HG03175 (cell line): ENCODE measurements around the gene DDX60.
"Not testable (repeated sequence)": the region's sequence is repeated elsewhere in the genome, so short reads cannot be mapped to it uniquely, and the experiment has no call there.

Experiments
- ATAC-seq: cut with Tn5 transposase; IDR thresholded peaks from one replicate; pipeline ENCODE4 v1.9.1; 2021; ENCODE audit warnings: mild to moderate bottlenecking, moderate library complexity; ENCODE audit not compliant: unreplicated experiment

DDX60 gene

DNA sequence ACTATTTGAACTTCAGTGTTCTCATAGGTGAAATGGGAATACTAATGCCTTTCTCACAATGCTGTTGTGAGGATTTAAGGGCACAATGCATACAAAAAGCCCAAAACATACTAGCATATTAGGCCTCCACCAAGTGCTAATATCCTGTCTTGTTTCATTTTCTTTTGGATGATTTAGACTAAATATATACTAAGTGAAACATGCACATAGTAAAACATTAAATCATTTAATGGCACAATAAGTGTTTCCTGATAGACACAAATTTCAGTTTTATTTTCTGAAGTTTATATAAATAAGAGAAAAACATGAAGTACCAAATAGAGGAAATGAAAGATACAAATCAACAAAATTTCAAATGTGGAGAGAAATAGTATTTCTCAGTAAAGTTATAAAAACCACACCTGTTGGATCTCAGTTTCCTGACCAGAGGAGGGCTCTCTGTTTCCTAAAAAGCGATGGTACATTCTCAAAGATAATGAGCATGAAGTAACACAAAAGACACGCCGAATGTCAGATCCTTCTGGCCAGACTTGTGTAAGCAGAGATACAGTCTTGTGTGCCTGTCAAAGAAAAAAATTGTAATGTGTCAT is 25.1 kb downstream of the DDX60 start:
- peak; percentile 74 for ATAC-seq

DNA sequence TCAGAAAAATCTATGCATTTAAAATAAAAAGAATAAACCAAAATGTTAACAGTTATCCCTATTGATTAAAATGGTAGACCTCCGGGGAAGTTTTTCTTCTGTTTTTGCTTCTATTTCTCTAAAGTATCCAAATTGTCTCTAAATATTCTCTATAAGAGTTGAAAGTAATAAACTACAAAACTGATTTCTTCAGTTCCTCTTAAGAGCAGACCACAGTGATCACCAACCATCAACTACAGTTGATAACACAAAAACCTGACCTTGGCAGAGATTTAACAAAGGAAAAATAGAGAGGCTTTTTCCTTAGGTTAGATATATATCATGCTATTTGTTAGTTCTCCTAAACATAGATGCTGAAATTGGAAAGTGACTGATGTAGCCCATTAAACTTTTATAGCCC is 27.3 kb downstream of the DDX60 start:
- ATAC-seq = no peak

DNA sequence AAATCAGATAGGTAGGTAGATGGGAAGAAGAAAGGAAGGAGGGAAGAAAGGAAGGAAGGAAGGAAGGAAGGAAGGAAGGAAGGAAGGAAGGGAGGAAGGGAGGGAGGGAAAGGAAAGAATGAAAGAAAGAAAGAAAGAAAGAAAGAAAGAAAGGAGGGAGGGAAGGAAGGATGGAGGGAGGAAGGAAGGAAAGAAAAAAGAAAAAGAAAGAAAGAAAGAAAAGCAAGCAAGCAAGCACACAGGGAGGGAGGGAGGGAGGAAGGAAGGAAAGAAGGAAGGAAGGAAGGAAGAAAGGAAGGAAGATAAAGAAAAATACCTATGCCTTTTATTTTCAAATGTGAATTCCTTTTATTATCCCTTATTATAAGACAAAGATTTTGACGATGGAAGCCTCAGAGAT is 32.7 kb downstream of the DDX60 start:
- not testable (repeated sequence) for ATAC-seq

DNA sequence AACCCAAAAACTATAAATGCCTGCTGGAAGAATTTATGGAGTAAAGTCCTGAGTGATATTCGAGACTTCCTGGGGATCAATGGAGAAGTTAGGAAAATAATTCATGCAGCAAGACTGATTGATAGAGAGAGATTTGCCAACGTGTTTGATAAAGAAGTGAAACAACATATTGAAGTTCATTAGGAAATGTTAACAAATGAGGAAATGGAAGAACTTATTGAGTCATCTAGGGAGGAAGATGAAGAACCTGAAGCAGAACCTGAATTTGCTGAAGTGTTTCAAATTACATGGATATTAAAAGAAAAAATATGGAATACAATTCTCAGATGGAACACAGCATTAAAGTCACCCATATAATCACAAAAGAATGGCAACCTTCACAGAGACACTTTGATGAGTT is 39.0 kb downstream of the DDX60 start:
- ATAC-seq = no peak

DNA sequence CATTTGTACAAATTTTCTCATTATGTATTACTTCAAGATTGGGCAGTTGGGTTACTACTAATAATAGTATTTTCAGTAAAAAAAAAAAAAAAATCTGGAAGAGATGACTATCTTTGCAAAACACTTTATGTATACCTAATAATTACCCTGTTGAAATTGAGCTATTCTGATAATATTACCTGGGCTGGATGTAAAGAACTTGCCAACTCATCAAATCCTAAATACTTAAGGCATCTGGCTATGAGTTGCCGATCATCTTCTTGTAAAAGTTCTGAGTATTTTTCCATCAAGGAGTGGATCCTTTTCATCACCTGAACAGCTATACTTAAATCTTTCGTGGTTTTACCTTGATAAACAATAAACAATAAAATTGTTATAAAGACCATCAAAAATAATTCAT is 42.7 kb downstream of the DDX60 start:
- ATAC-seq = no peak

DNA sequence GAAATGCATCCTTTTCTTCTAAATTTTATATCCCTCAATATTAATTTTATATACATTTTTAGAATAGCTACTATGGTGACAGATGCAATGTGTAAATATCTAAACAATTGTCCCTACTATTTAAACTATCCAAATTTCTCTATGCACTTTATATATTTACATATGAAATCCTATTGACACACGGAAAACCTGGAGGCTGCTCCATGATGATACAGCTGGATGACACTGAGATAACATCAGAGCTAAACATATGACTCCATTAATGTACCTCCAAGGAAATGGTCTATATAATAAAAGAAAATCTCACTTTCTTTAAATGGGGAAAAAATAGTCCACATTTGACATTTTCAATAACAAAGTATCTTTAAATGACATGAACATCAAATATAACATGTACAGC is 43.7 kb downstream of the DDX60 start:
- no peak for ATAC-seq

DNA sequence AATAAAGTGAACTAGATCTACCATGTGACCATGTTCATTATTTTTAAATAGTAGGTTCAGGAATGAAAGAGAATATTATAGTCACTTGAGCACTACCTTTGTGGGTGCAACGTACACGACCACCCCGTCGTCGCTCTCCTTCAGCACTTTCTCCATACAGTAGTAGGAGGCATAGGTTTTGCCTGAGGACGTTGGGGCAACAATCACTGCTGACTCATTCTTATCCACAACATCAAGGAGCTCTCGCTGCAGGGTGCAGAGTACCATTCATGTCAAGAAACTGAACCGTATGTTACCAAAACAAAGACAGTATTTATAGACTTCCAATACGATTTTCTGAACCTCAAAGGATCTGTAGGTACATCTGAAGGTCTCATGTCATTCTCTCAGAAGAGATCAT is 44.7 kb downstream of the DDX60 start:
- ATAC-seq = no peak

DNA sequence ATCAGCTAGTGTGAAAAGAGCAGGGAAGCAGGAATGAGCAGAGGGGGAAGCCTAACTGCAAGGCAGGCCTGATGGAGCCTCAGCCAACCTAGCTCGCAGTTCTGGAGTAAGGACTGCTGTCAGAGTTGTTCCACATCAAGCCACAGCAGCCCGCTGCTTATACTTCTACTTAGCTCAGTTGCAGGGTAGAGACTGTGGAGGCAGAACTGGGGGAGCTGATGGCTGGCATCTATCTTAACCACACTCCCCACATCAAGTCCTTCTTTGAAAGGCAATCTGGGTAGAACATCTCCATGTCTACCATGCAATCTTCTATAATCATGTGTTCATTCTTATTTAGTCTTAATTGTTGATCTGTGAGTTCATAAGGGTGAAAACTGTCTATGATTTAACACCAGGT is 46.1 kb downstream of the DDX60 start:
- no peak for ATAC-seq

DNA sequence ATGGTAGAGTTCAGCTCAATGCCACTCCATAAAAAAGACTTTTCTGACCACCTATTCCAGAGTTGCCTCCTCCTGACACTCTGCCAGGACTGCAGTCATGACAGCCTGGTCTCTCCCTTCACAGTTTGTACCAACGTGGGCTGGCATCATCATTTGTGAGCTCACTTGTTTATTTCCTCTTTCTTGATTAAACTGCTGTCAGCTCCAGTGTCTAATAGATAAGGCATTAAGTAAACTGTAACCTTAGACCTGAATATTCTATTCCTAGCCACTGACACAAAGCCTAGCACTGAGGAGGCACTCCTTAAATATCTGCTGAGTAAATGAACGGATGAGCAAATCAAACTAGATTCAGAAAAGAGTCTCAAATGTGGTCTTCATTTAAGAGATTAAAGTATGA is 48.7 kb downstream of the DDX60 start:
- ATAC-seq = no peak

DNA sequence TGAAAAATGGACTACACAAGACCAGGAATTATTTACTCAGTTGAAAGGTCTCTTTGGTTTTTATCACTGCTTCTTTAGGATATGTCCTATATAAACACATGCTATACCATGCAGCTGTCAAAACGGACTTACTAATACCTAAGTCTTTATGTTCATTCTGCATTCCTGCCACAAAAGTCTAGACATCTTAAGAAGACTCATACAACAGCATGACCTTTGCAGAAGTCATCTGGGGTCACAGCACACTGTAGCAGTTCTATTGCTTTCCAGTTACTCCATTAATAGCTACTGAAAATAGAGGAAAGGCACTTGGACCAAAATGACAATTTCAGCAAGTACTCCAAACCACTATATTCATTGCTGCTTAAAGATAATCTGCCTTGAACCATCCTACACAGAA is 53.2 kb downstream of the DDX60 start:
- no peak for ATAC-seq

DNA sequence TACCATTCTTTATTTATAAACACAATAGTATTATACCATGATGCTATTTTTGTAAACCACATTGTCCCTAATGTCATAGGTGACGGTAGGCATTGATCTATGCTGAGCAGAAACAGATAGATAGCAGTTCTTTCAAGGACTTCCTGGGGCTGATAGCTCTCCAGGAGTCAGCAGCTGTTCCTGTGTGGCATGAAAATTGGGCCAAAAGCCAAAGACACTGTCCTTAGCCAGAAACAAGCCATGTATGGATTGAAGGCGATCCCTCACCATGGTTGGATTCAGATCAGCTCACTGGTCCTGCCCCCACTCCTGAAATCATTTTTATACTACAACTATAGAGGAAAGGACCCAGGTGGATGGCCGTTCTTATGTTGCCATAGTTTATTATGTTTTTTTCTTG is 53.6 kb downstream of the DDX60 start:
- no peak for ATAC-seq

DNA sequence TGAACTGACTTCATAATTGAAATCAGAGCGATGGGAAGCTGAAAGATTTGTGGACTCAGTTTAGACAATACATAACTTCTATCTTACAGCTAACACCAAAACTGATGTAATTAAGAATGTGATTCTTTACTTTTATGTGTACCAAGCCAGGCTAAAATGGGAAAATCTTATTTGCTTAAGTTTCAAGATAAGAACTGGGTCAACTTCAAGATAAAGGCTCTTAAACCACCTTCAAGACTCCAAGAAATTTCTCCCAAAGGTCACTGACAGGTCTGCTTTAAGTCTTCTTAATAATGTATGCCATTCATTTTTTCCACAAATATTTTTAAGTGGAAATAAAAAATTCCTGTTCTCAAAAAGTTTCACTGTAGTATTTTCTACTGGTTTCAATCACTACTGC is 55.5 kb downstream of the DDX60 start:
- ATAC-seq = no peak

DNA sequence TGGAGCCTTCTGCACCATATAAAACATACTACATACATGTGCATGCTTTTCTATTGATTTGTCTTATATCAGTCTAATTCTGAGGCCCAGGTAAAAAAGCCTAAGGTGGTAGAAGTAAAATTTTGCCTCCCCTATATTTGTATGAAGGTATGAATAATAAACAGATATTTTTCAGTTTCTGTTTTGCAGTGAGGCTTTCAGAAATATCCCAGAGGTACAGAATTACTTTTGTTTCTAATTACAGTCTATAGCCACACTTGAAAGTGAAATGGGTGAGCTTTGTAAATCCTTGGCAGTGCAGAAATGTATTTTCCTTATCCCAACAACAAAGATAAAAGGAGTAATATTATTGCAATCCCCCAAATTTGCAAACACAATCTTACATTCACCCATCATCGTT is 59.5 kb downstream of the DDX60 start:
- no peak for ATAC-seq

DNA sequence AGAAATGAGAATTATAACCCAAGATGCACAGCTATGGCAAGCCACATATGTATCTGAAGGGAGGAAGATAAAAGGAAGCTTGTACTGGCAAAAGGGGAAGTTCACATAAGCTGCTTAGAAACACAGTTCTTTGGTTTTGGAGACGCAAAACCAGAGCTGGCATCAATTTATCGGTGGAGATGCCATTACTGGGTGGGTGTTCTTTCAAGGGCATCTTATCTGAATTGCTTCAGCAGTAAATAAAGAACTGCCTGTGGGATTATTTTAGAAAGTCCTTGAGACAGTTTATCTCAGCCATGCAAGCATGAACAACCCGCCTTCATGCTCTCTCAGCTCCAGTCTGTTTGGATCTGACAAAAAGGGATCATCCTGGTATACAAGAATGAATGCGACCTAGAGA is 60.8 kb downstream of the DDX60 start:
- no peak for ATAC-seq

DNA sequence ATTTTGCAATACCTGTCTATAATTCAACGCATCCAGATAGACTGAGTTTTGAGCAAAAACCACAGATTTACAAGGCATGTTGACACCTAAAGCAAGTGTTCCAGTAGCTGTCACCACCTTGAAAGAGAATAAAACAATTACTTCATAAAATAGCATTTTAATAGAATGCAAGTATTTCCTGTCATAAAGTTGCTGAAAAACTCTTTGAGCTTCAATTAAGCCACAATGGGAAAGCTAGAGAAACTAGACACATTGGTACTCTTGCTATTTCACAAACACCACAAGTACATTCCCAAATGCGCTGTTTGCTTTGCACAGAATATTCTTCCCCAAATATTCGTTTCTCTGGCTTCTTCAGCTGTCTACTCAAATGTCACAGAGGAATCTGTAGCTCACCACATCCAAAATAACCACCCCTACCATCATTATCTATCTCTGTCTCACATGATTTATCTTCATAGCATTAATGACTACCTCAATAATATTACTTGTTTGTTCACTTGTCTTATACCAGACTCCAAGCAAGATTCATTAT is 70.3 kb downstream of the DDX60 start:
- ATAC-seq = no peak

DNA sequence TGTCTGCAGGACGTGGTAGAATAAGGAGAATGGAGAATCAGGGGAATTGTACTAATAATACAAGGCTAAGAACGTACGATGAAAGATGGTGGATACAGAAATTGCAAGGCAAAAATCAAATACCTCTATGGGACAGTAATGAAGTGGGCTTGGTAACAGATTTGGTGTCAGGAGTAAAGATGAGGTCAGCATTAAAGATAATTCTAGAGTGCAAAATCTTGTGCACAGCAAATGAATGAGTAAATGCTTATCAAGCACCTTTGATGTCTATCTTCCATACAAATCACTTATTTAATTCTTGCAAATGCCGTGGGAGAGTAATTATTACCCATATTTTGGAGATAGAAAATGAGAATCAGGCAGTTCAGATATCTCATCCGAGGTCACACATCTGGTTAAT is 70.9 kb downstream of the DDX60 start:
- no peak for ATAC-seq

DNA sequence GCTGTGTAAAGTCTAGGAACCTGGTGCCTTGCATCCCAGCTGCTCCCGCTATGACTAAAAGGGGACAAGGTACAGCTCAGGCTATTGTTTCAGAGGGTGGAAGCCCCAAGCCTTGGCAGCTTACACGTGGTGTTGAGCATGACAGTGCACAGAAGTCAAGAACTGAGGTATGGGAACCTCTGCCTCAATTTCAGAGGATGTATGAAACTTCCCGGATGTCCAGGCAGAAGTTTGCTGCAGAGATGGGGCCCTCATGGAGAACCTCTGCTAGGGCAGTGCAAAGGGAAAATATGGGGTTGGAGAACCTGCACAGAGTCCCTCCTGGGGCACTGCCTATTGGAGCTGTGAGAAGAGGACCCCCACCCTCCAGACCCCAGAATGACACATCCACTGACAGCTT is 76.6 kb downstream of the DDX60 start:
- ATAC-seq = no peak

DNA sequence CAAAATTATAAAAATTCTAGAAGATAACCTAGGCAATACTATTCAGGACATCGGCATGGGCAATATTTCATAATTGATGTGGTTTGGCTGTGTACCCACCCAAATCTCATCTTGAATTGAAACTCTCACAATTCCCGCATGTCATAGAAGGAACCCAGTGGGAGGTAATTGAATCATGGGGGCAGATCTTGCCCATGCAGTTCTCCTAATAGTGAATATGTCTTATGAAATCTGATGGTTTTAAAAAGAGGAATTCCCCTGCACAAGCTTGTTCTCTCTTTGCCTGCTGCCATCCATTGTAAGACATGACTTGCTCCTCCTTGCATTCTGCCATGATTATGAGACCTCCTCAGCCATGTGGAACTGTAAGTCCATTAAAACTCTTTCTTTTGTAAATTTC is 77.7 kb downstream of the DDX60 start:
- no peak for ATAC-seq

DNA sequence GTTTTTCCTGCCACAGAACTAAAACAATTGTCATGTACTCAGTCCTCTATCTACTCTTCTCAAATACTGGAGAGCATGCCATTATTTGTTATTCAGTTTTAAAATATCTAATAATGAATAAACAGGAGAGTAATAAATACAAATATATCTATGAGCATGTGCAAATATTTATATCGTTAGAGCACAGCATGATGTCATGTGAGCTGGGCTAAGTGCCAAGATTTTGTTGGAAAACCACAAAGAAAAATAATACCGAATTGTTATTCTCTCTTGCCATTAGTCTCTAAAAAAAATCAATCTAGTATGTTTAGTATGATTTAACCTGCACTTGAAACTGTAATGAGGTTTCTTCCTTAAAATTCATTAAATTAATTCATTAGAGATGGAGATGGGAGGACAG is 97.3 kb downstream of the DDX60 start:
- no peak for ATAC-seq

DNA sequence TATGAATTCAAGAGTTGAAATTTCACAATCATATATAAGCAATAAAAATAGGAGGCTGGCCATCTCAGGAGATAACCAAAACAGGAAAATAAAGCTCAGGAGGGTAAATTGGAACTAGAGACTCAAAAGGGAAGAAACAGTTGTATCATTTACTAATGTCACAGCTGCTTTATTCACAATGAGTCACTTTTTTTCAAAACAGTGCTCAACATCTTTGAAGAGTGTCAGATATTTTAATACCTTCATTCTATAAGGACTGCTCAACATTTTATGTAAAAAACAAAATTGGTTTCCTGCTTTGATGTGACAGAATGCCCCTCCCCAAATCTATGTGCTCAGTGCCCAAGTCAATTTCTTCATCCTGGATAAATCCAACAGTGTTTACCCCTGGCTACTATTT is 97.7 kb downstream of the DDX60 start:
- no peak for ATAC-seq

DNA sequence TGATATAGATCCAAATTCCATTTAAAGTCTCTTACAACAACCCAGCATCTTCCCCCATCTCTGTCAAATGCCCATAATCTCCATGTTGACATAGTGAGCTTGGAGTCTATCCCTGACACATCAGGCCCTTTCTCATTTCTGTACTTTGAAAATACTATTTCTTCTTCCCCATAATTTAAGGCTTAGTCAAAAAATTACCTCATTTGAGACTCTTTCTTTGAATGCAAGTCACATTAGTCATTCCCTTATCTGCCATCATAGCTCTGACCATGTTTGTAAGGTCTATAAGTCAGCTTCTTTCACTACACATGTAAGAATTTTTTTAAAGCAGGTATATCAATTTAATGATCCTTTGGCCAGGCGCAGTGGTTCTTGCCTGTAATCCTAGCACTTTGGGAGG is 99.9 kb downstream of the DDX60 start:
- no peak for ATAC-seq

DNA sequence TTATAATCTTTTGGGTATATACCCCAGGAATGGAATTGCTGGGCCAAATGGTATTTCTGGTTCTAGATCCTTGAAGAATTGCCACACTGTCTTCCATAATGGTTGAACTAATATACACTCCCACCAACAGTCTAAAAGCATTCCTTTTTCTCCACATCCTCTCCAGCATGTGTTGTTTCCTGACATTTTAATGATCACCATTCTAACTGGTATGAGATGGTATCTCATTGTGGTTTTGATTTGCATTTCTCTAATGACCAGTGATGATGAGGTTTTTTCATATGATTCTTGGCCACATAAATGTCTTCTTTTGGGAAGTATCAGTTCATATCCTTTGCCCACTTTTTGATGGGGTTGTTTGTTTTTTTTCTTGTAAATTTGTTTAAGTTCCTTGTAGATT is 105.0 kb downstream of the DDX60 start:
- ATAC-seq = not testable (repeated sequence)

DNA sequence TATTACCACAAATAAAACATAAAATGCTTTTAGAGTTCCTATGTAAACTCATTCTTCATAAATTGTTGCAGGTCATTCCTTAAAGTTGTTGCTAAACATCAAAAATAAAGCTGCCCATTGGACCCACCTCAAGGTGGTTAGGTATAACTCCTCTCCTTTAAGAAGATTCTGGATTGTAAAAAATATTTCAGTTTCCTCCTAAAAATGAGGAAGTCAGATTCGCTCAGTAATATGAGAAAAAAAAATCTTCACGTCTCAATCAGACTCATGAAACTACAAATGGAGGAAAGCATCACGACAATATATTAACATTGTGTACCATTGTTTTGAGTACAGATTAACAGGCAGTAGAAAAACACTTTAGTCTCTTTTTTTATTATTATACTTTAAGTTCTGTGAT is 105.9 kb downstream of the DDX60 start:
- no peak for ATAC-seq
